Nephron (organoid): ENCODE results near the gene WDR89.
"Not testable (repeated sequence)": the region's sequence is repeated elsewhere in the genome, so short reads cannot be mapped to it uniquely, and the experiment has no call there.

Experiments used
- H3K27ac Mint-ChIP-seq, 3 experiments: 2 replicates each; pipeline ENCODE4 v1.8.0; 2020; ENCODE audit warnings: mixed read lengths in 3 of 3, mild to moderate bottlenecking in 2 of 3, moderate library complexity in 1 of 3
- H3K27me3 Mint-ChIP-seq: 2 replicates; pipeline ENCODE4 v1.8.0; 2021; ENCODE audit warnings: low read depth, mild to moderate bottlenecking, moderate library complexity, mixed read lengths
- H3K36me3 Mint-ChIP-seq: 2 replicates; pipeline ENCODE4 v1.8.0; 2020; ENCODE audit warnings: low read depth, mixed read lengths
- H3K4me1 Mint-ChIP-seq: 2 replicates; pipeline ENCODE4 v1.8.0; 2020; ENCODE audit warnings: mixed read lengths
- H3K4me3 Mint-ChIP-seq, 3 experiments: 2 replicates each; pipeline ENCODE4 v1.8.0; 2020; ENCODE audit warnings: mild to moderate bottlenecking in 3 of 3, mixed read lengths in 3 of 3, moderate library complexity in 2 of 3
- H3K9me3 Mint-ChIP-seq: 2 replicates; pipeline ENCODE4 v1.8.0; 2020; ENCODE audit warnings: mixed read lengths
- TF ChIP-seq, protein P1 (sequence below), 3 experiments: fragments of 200-600 bp; sonication (generic); IDR thresholded peaks; one replicate each; pipeline ENCODE4 v1.5.0; 2021; ENCODE audit warnings: antibody characterized with exemption in 3 of 3; ENCODE audit not compliant: unreplicated experiment in 3 of 3

The WDR89 gene

DNA sequence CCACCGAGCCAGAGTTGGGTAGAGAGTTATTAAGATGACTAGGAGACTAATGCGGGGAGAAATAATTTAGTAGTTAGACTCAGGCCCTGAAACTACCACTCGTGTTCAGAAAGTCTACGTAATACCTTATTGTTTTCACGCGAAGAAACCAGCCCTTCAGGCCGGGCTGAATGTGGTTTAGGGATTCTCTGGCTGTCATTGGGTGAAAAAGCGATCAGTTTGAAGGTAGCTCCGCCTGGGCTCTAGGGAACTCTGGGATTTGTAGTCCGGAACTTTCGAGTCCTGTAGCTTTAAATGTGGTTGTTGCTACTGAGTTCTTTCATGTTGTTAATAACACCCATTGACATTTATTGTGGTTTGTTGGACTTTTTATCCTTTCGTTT is 549 bp upstream of the WDR89 start:
- Mint-ChIP-seq H3K4me1 (peaks cover 5% of the 10 kb centered on the region), H3K4me3 (peak overlapping the region; percentile 84 to 93 (median 86)), H3K9me3 (no peaks in the 10 kb centered on the region), H3K27ac (peak overlapping the region; percentile 92 to 95 (median 94)), H3K36me3 (peaks cover 16% of the 10 kb centered on the region), H3K27me3 (no peaks in the 10 kb centered on the region)
- TF ChIP-seq, protein P1, sequence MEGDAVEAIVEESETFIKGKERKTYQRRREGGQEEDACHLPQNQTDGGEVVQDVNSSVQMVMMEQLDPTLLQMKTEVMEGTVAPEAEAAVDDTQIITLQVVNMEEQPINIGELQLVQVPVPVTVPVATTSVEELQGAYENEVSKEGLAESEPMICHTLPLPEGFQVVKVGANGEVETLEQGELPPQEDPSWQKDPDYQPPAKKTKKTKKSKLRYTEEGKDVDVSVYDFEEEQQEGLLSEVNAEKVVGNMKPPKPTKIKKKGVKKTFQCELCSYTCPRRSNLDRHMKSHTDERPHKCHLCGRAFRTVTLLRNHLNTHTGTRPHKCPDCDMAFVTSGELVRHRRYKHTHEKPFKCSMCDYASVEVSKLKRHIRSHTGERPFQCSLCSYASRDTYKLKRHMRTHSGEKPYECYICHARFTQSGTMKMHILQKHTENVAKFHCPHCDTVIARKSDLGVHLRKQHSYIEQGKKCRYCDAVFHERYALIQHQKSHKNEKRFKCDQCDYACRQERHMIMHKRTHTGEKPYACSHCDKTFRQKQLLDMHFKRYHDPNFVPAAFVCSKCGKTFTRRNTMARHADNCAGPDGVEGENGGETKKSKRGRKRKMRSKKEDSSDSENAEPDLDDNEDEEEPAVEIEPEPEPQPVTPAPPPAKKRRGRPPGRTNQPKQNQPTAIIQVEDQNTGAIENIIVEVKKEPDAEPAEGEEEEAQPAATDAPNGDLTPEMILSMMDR (IDR thresholded peaks at IDR 0.05; ENCODE audit: unreplicated experiment in 3 of 3) = no peak

DNA sequence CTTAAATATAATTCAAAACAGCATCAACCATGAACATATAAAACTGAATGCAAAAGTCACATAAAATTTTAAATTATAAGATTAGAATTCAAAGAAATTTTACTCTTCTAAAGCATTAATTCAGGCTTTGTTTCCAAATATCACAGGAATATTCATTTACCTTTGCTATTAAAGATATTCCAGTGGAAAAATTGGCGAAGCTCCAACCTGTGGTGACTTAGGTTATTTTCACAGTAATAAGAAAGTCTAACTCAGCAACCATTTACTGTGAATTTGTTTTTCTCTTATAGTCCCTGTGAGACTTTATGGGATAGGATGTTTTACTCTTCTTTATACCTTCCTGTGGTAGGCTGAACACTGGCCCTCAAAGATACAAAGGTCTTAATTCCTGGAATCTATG is 3.2 kb downstream of the WDR89 start:
- H3K9me3 Mint-ChIP-seq = peaks cover 22% of the 10 kb centered on the region
- peaks cover 48% of the 10 kb centered on the region for H3K36me3 Mint-ChIP-seq
- H3K27me3 Mint-ChIP-seq = no peaks in the 10 kb centered on the region
- peak overlapping the region; percentile 33 to 60 (median 52) for H3K4me3 Mint-ChIP-seq
- TF ChIP-seq, protein P1 (IDR thresholded peaks at IDR 0.05; ENCODE audit: unreplicated experiment in 3 of 3) = no peak
- H3K27ac Mint-ChIP-seq = peak overlapping the region; percentile 41 to 62 (median 60)
- H3K4me1 Mint-ChIP-seq = peaks cover 5% of the 10 kb centered on the region

DNA sequence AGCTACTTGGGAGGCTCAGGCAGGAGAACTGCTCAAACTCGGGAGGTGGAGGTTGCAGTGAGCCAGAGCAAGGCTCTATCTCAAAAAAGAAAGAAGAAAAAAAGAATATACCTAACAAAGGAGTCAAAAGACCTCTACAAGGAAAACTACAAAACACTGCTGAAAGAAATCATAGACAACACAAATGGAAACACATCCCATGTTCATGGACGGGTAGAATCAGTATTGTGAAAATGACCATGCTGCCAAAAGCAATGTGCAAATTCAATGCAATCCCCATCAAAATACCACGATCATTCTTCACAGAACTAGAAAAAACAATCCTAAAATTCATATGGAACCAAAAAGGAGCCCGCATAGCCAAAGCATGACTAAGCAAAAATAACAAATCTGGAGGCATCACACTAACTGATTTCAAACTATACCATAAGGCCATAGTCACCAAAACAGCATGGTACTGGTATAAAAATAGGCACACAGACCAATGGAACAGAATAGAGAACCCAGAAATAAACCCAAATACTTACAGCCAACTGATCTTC is 5.5 kb downstream of the WDR89 start:
- H3K4me3 Mint-ChIP-seq, H3K4me1 Mint-ChIP-seq, H3K27ac Mint-ChIP-seq, H3K27me3 Mint-ChIP-seq: not testable (repeated sequence)
- Mint-ChIP-seq H3K36me3 (peaks cover 49% of the 10 kb centered on the region), H3K9me3 (peaks cover 22% of the 10 kb centered on the region)

DNA sequence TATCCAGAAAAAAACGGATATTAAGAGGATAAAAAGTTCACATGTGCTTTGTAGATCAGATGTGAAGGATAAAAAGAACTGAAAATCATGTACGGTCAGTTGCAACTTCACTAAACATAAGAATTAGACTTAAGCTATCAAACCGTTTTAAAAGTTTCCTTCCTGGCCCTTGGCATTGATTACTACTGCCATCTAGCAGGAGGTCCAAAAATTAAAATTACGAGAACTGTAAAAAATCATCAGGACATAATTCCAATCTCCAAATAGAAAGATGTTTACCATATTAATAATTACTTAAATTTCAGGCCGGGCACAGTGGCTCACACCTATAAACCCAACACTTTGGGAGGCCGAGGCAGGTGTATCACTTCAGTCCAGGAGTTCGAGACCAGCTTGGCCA is 7.9 kb downstream of the WDR89 start:
- Mint-ChIP-seq H3K36me3 (peaks cover 52% of the 10 kb centered on the region), H3K4me3 (no peak overlapping the region), H3K9me3 (peaks cover 22% of the 10 kb centered on the region), H3K27me3 (no peaks in the 10 kb centered on the region), H3K4me1 (peaks cover 3% of the 10 kb centered on the region), H3K27ac (no peak overlapping the region)
- TF ChIP-seq, protein P1 (IDR thresholded peaks at IDR 0.05; ENCODE audit: unreplicated experiment in 3 of 3) = no peak

DNA sequence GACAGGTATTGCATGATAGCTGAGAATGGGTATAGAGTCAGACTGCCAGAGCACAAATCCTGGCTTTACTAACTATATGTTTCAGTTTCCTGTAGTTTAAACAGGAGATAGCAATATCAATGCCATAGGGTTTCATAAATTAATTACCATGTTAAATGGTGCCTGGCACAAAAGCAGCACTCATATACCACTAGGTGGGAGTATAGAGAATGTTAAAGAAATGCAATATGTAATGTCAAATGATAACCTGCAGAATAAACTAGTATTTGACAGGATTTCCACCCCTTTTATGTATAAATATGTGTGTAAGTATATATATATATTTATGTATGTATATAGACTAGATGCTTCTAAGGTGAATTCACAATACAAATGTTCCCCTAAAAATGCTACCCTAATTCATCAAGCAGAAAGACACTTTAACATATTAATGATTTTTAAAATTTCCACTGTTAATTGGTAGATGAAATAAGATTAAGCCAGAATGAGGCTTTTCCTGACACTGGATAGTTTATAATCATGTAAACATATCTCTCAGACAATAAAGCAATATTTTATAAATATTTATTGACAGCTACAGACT is 8.6 kb downstream of the WDR89 start:
- Mint-ChIP-seq H3K36me3 (peaks cover 46% of the 10 kb centered on the region), H3K27ac (no peak overlapping the region), H3K27me3 (no peaks in the 10 kb centered on the region), H3K9me3 (peaks cover 22% of the 10 kb centered on the region), H3K4me1 (peaks cover 5% of the 10 kb centered on the region), H3K4me3 (no peak overlapping the region)
- TF ChIP-seq, protein P1 (IDR thresholded peaks at IDR 0.05; ENCODE audit: unreplicated experiment in 3 of 3) = peak; percentile 29 to 51 (median 43)

DNA sequence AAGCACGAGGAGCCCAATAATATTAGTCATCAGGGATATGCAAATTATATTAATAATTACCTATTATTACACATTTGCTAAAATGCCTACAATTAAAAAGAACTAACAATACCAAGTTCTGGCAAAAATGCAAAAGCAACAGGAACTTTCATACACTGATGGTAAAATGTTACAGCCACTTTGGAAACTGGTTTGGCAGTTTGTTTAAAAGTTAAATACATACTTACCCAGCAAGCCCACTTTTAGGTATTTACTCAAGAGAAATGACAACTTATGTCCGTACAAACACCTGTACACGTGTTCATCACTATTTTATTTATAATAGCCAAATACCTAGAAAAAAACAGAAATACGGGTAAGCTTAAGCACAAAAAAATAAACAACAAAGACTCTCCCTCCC is 17.0 kb downstream of the WDR89 start:
- H3K9me3 Mint-ChIP-seq = no peaks in the 10 kb centered on the region
- H3K27ac Mint-ChIP-seq = no peak overlapping the region
- peaks cover 21% of the 10 kb centered on the region for H3K36me3 Mint-ChIP-seq
- no peak overlapping the region for H3K4me3 Mint-ChIP-seq
- TF ChIP-seq, protein P1 (IDR thresholded peaks at IDR 0.05; ENCODE audit: unreplicated experiment in 3 of 3) = no peak
- no peaks in the 10 kb centered on the region for H3K27me3 Mint-ChIP-seq
- H3K4me1 Mint-ChIP-seq = peaks cover 5% of the 10 kb centered on the region
